ENCODE measurements around the gene GNAZ.
"Not testable (repeated sequence)": the region's sequence is repeated elsewhere in the genome, so short reads cannot be mapped to it uniquely, and the experiment has no call there.

The GNAZ gene

DNA sequence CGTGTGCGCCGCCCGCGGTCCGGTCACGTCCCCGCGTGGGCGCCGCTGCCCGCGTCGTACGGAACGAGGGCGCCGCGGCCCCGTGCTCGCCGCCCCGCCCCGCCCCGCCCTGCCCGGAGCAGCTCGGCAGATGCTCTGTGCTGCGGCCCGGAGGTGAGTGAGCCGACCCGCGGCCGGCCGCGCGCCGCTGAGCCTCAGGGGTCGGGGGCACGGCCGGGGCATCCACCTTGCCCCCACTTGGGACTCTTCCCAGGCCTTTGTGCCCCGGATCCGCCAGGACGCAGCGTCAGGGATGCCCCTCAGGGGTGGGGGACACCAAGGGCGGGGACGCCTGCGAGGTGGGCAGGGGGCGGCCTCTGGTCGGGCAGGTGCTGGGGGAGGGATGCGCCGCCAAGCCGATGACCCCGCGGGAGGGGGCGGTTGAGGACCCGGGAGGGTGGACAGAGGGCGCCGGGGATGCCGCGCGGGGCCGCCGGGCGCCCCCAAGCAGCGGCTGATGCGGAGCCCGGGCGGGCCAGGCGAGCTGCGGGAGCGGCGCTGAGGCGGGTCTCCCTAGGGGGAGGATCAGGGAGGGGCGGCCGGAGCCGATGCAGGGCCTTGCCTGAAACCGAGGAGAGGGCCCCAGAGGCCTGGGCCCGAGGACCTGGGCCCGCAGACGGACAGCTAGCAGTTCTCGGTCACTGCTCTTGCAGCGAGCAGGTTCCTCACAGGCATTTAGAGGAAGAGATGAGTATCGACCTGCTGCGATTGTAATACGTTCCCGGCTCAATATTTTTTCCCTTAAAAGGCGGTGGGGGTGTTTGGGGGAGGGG is at the start of gene GNAZ:
Gene GNAZ, plus strand, starts transcription at position 102 of the 812 bp plus-strand sequence. CDS start 25,177 bp downstream, outside the sequence.
- H3K4me1 ChIP-seq (ENCODE audit: control insufficient read depth, insufficient read depth, low read length), result no peaks in the 10 kb centered on the region
- peaks cover 38% of the 10 kb centered on the region for H3K27me3 ChIP-seq (ENCODE audit: control insufficient read depth, insufficient read depth, low read length)
- peak within 1 kb of the TSS; percentile 68 for H3K4me3 ChIP-seq (ENCODE audit: low read depth, low read length)
- H3K9ac ChIP-seq (ENCODE audit: low read depth, low read length), result no peak within 1 kb of the TSS
- no peaks in the 10 kb centered on the region for H3K9me3 ChIP-seq (ENCODE audit: control insufficient read depth, insufficient read depth, low read length)
- H3K36me3 ChIP-seq (ENCODE audit: control insufficient read depth, insufficient read depth, low read length), result no peaks in the 10 kb centered on the region

DNA sequence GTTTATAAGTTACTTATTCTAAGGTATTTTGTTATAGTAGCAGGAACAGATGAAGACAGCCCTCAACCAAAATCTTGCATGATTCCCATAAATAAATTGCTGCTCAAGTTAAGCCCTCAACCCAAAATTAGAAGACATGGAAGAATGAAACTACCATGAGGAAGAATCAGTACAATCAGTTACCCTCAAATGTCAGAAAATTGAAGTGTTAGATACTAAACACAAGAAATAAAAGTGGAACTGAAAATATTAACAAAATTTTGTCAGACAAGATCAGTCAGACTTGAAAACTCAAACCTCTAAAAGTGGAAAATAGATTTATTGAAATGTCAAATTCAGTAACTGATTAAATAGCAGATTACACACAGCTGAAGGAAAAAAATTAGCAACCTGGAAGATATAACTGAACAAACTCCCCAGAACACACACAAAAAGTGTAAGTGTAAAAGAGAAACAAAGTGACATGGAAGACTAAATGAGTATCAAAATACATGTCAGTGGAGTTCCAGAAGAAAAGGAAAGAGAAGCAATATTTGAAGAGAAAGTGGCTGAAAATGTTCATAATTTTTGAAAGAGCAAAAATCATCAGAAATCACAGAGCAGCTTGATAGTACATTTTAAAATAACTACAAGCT is 49.5 kb upstream of the GNAZ start:
- Histone ChIP-seq H3K4me3 (ENCODE audit: low read depth, low read length) (no peak overlapping the region), H3K9me3 (ENCODE audit: control insufficient read depth, insufficient read depth, low read length) (no peaks in the 10 kb centered on the region), H3K36me3 (ENCODE audit: control insufficient read depth, insufficient read depth, low read length) (no peaks in the 10 kb centered on the region), H3K27me3 (ENCODE audit: control insufficient read depth, insufficient read depth, low read length) (peaks cover 7% of the 10 kb centered on the region), H3K4me1 (ENCODE audit: control insufficient read depth, insufficient read depth, low read length) (no peaks in the 10 kb centered on the region), H3K9ac (ENCODE audit: low read depth, low read length) (no peak overlapping the region)

DNA sequence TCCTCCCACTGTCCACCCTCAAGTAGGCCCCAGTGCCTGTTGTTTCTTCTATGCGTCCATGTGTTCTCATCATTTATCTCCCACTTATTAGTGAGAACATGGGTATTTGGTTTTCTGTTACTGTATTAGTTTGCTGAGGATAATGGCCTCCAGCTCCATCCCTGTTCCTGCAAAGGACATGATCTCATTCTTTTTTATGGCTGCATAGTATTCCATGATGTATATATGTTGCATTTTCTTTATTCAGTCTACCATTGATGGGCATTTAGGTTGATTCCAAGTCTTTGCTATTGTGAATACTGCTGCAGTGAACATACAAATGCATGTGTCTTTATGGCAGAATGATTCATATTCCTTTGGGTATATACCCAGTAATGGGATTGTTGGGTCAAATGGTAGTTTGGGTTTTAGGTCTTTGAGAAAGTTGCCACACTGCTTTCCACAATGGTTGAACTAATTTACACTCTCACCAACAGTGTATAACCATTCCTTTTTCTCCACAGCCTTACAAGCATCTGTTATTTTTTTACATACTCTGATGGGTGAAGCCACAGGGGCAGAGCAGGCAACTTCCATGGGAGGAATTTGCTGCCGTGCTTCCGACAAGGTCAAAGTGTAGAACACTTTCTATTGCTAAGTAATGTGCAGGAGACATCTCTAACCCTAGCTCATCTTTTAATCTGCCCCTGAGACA is 48.5 kb upstream of the GNAZ start:
- not testable (repeated sequence) for H3K4me3 ChIP-seq (ENCODE audit: low read depth, low read length); H3K27me3 ChIP-seq (ENCODE audit: control insufficient read depth, insufficient read depth, low read length); H3K9me3 ChIP-seq (ENCODE audit: control insufficient read depth, insufficient read depth, low read length); H3K9ac ChIP-seq (ENCODE audit: low read depth, low read length); H3K4me1 ChIP-seq (ENCODE audit: control insufficient read depth, insufficient read depth, low read length); H3K36me3 ChIP-seq (ENCODE audit: control insufficient read depth, insufficient read depth, low read length)

DNA sequence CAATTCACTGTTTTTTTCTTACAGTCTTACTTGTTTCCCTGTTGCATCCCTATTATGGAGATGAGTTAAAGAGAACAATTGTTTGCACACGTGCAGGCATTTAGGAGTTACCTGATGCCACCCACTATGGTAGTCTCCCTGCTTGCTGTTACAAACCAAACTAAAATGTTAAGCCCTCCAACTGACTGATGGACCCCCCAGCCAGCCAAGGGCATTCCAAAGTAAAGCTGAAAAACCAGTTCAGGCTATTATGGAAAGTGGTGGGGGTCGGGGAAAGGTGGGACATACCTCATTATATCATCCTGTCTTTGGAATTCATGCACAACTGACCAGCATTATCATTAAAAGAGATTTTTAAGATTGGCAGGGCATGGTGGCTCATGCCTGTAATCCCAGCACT is 47.0 kb upstream of the GNAZ start:
- Histone ChIP-seq H3K36me3 (ENCODE audit: control insufficient read depth, insufficient read depth, low read length) (no peaks in the 10 kb centered on the region), H3K4me1 (ENCODE audit: control insufficient read depth, insufficient read depth, low read length) (no peaks in the 10 kb centered on the region), H3K4me3 (ENCODE audit: low read depth, low read length) (no peak overlapping the region), H3K27me3 (ENCODE audit: control insufficient read depth, insufficient read depth, low read length) (peaks cover 3% of the 10 kb centered on the region), H3K9ac (ENCODE audit: low read depth, low read length) (no peak overlapping the region), H3K9me3 (ENCODE audit: control insufficient read depth, insufficient read depth, low read length) (no peaks in the 10 kb centered on the region)

DNA sequence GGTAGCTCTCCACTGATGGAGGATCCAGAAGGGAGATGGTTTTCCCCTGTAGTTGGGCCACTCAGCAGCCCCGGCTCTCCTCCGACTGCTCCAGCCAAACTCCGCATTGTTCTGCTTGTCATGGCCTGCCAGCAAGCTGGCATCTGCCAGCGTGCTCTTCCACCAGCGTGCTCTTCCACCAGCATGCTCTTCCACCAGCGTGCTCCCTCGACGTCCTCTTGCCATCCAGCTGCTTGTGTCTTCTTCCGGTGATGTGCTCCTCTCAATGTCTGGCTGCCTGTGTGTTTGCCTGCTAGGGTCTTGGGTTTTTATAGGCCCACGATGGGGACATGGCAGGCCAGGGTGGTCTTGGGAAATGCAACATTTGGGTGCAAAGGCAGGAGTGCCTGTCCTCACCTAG is 43.5 kb upstream of the GNAZ start:
- Histone ChIP-seq H3K4me1 (ENCODE audit: control insufficient read depth, insufficient read depth, low read length) (peaks cover 14% of the 10 kb centered on the region), H3K9ac (ENCODE audit: low read depth, low read length) (no peak overlapping the region), H3K27me3 (ENCODE audit: control insufficient read depth, insufficient read depth, low read length) (no peaks in the 10 kb centered on the region), H3K9me3 (ENCODE audit: control insufficient read depth, insufficient read depth, low read length) (no peaks in the 10 kb centered on the region), H3K4me3 (ENCODE audit: low read depth, low read length) (no peak overlapping the region), H3K36me3 (ENCODE audit: control insufficient read depth, insufficient read depth, low read length) (no peaks in the 10 kb centered on the region)

DNA sequence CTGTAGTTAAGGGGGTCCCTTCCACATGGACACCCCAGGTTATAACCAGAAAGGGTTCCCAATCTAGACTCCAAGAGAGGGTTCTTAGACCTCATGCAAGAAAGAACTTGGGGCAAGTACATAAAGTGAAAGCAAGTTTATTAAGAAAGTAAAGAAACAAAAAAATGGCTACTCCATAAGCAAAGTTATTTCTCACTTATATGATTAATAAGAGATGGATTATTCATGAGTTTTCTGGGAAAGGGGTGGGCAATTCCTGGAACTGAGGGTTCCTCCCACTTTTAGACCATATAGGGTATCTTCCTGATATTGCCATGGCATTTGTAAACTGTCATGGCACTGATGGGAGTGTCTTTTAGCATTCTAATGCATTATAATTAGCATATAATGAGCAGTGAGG is 42.5 kb upstream of the GNAZ start:
- H3K4me1 ChIP-seq (ENCODE audit: control insufficient read depth, insufficient read depth, low read length), result peaks cover 14% of the 10 kb centered on the region
- not testable (repeated sequence) for H3K9me3 ChIP-seq (ENCODE audit: control insufficient read depth, insufficient read depth, low read length); H3K27me3 ChIP-seq (ENCODE audit: control insufficient read depth, insufficient read depth, low read length); H3K36me3 ChIP-seq (ENCODE audit: control insufficient read depth, insufficient read depth, low read length); H3K4me3 ChIP-seq (ENCODE audit: low read depth, low read length); H3K9ac ChIP-seq (ENCODE audit: low read depth, low read length)

DNA sequence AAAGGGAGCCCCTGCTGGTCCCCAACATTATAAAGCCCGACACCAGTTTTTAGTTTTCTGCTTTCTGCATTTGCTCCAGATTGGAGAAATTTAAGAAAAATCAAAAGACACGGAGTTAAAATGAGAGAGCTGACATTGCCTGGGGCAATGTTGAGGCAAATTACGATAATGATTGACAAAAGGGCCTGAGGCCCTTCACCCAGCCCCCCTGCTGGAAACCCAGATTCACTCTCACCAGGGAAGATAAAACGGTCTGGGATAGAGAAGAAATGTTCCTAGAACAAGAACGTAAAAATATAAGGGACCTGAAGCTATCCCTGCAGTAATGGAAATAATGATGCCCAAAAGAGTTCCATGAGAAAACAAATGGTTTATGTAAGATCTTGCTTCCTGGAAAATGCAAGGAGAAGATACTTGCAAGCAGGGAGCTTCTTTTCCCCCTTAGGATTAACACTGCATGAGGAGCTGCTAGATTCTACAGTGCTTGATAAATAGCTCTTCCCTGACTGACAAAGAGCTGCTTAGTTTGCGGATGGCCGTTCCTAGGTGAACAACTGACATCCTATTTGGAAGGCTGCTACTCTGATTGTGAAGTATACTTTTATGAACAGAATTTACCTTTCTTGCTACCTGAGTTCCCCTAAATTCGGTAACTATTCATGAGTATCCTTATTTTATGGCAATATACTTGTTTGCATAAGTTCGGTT is 40.6 kb upstream of the GNAZ start:
- Histone ChIP-seq H3K4me3 (ENCODE audit: low read depth, low read length) (no peak overlapping the region), H3K9me3 (ENCODE audit: control insufficient read depth, insufficient read depth, low read length) (no peaks in the 10 kb centered on the region), H3K36me3 (ENCODE audit: control insufficient read depth, insufficient read depth, low read length) (no peaks in the 10 kb centered on the region), H3K27me3 (ENCODE audit: control insufficient read depth, insufficient read depth, low read length) (no peaks in the 10 kb centered on the region), H3K4me1 (ENCODE audit: control insufficient read depth, insufficient read depth, low read length) (peaks cover 14% of the 10 kb centered on the region), H3K9ac (ENCODE audit: low read depth, low read length) (no peak overlapping the region)

DNA sequence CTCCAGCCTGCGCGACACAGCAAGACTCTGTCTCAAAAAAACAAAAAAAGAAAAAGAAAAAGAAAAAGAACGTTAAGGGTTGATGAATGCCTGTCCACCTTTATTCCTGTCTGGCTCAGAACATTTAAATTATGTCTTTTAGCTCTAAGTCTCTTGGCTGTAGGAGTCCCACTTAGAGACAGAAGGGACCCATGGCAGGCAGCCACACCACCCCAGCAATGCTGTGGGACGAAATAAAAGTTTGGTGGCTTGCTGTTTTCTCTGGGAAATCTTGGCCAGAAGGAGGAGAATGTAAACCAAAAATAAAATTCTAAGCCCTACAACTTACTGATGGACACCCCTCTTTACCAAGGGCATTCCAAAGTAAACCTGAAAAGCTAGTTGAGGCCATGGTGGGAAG is 38.9 kb upstream of the GNAZ start:
- Histone ChIP-seq H3K9me3 (ENCODE audit: control insufficient read depth, insufficient read depth, low read length) (no peaks in the 10 kb centered on the region), H3K9ac (ENCODE audit: low read depth, low read length) (no peak overlapping the region), H3K4me3 (ENCODE audit: low read depth, low read length) (no peak overlapping the region), H3K4me1 (ENCODE audit: control insufficient read depth, insufficient read depth, low read length) (peaks cover 14% of the 10 kb centered on the region), H3K36me3 (ENCODE audit: control insufficient read depth, insufficient read depth, low read length) (no peaks in the 10 kb centered on the region), H3K27me3 (ENCODE audit: control insufficient read depth, insufficient read depth, low read length) (no peaks in the 10 kb centered on the region)

DNA sequence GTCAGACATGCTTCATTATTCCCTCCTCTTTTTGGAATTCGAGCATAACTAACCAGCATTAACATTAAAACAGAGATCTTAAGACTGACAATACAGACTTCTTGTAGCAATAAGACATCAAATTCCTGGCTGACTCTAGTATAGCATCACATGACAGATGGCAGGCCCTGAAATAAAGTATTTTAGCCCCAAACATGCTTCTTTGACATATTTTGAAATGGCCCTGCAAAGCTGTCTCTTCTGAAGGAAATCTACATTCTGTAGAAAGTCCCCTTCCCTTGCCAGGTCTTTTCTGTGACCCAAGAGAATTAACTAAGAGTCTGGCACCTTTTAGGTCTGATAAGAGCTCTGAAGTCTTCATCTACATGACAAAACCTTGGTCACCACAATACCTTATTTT is 38.5 kb upstream of the GNAZ start:
- H3K4me3 ChIP-seq (ENCODE audit: low read depth, low read length), result no peak overlapping the region
- no peaks in the 10 kb centered on the region for H3K36me3 ChIP-seq (ENCODE audit: control insufficient read depth, insufficient read depth, low read length)
- H3K9ac ChIP-seq (ENCODE audit: low read depth, low read length), result no peak overlapping the region
- peaks cover 14% of the 10 kb centered on the region for H3K4me1 ChIP-seq (ENCODE audit: control insufficient read depth, insufficient read depth, low read length)
- no peaks in the 10 kb centered on the region for H3K27me3 ChIP-seq (ENCODE audit: control insufficient read depth, insufficient read depth, low read length)
- H3K9me3 ChIP-seq (ENCODE audit: control insufficient read depth, insufficient read depth, low read length), result no peaks in the 10 kb centered on the region

DNA sequence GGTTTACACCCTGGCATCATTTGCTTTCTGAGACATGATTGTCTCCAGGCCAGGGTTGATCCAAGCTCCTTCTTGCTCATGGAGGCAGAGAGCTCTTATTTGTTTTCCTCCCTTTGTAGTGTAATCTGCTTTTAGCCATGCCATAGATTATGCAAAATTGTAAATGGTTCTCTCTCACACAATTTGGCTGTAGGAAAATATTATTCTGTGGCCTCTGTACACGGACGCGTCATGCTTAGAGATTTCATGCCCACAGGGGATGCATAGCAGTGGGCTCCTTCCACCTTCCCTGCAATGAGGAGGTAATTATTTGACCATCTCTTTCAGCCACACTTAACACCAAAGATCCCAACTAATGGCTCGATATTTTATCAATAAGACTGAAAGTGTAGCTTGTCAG is 37.7 kb upstream of the GNAZ start:
- Histone ChIP-seq H3K9me3 (ENCODE audit: control insufficient read depth, insufficient read depth, low read length) (no peaks in the 10 kb centered on the region), H3K4me3 (ENCODE audit: low read depth, low read length) (no peak overlapping the region), H3K36me3 (ENCODE audit: control insufficient read depth, insufficient read depth, low read length) (no peaks in the 10 kb centered on the region), H3K4me1 (ENCODE audit: control insufficient read depth, insufficient read depth, low read length) (peaks cover 14% of the 10 kb centered on the region), H3K27me3 (ENCODE audit: control insufficient read depth, insufficient read depth, low read length) (no peaks in the 10 kb centered on the region), H3K9ac (ENCODE audit: low read depth, low read length) (no peak overlapping the region)

DNA sequence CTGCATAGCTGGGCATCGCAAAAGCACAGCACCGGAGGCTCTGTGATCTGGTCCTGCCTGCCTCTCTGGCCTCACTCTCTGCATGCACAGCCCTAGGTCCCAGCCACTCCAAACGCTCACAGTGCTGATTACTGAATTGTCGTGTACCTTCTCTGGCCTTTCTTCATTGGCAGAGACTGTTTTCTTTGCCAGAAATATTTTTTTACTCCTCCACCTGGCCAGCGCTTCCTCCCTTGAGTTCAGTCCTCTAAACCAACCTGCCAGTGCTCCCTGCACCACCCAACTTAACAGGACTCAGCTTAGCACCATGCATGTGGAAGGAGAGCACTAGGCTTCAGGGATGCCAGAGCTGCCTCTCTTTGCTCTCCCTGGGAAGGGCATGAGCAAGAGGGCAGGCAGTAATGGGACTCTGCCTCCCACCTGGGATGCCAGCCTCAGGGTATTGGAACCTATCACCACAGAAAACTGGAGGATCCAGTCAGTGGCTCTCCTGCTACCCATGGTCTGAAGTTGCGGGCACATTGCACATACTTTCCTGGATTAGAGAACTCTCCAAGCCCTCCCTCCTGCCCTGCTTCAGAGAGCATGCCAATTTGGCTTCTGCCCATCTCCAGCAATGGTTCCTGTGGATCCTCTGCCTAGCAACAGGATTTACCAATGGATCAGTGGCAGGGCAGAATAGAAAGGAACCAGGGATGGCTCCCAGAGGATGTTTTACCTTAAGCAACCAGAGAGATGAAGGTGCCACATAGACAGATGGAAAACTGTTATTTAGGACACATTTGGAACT is 37.0 kb upstream of the GNAZ start:
- Histone ChIP-seq H3K9me3 (ENCODE audit: control insufficient read depth, insufficient read depth, low read length) (no peaks in the 10 kb centered on the region), H3K4me1 (ENCODE audit: control insufficient read depth, insufficient read depth, low read length) (peaks cover 14% of the 10 kb centered on the region), H3K36me3 (ENCODE audit: control insufficient read depth, insufficient read depth, low read length) (no peaks in the 10 kb centered on the region), H3K27me3 (ENCODE audit: control insufficient read depth, insufficient read depth, low read length) (no peaks in the 10 kb centered on the region), H3K9ac (ENCODE audit: low read depth, low read length) (no peak overlapping the region), H3K4me3 (ENCODE audit: low read depth, low read length) (no peak overlapping the region)

Data from iPS-15b (cell line).